HepG2 (cell line): ENCODE results near the gene PLPPR2. TPM values are rescaled to one million over a fixed set of nuclear protein-coding genes. Genes with fewer than 3 reads are reported as not detected.

Experiments used
- ATAC-seq: fragments of 200-7000 bp; cut with Tn5 transposase; 3 replicates; pipeline ENCODE4 v1.9.1; 2020; ENCODE audit warnings: mild to moderate bottlenecking, moderate library complexity
- BruUV-seq: library from RNA; stranded (reverse); fragments of 400-500 nt; replicated peaks from 2 replicates; lab custom pipeline; 2021; lab: Mats Ljungman, UMichigan
- CTCF ChIA-PET: fragments of 300-600 bp; formaldehyde crosslinking; extraction: SDS; loops from one replicate; lab custom pipeline; 2021; ENCODE audit warnings: low total read pairs, inconsistent platforms, low intra/inter-chr PET ratio; lab: Yijun Ruan, JAX
- POLR2A ChIA-PET: fragments of 350-600 bp; sonication (Branson Sonifier 250); formaldehyde crosslinking; loops from one replicate; lab custom pipeline; 2020; ENCODE audit warnings: antibody characterized with exemption, inconsistent platforms; lab: Yijun Ruan, JAX
- DNase-seq: peaks from one replicate; pipeline ENCODE4 v3.0.0-alpha.2; 2015; ENCODE audit warnings: low spot score
- FAIRE-seq: peaks from 3 replicates; lab custom pipeline; 2011; peaks lifted over from hg19 to GRCh38; lab: Jason Lieb, UNC
- H2AFZ ChIP-seq: one replicate; pipeline ENCODE4 v1.6.1; 2011; ENCODE audit warnings: low read length, inconsistent platforms
- H3K27ac ChIP-seq: fragments of 300-600 bp; 3 replicates; pipeline ENCODE4 v1.8.0; 2011; ENCODE audit warnings: mixed run types, mild to moderate bottlenecking, mixed read lengths, low read length, inconsistent platforms; ENCODE audit not compliant: insufficient read depth; ENCODE audit errors: extremely low read length
- H3K27me3 ChIP-seq, 2 experiments: fragments of 200-600 bp in 1 of 2; 2 replicates in 1 of 2; 3 replicates in 1 of 2; pipeline versions ENCODE4 v1.6.0 to v1.8.0; 2011; ENCODE audit warnings: low read length in 2 of 2, mild to moderate bottlenecking in 2 of 2, moderate library complexity in 2 of 2, inconsistent platforms in 1 of 2; ENCODE audit not compliant: insufficient read depth in 2 of 2, control insufficient read depth in 1 of 2
- H3K36me3 ChIP-seq, 2 experiments: fragments of 200-600 bp in 1 of 2; replicated peaks in 1 of 2; 2 replicates in 1 of 2; 3 replicates in 1 of 2; pipeline versions ENCODE4 v1.5.1 to v1.8.0; 2011; ENCODE audit warnings: low read length in 2 of 2, inconsistent platforms in 1 of 2; ENCODE audit not compliant: insufficient read depth in 2 of 2, control insufficient read depth in 1 of 2
- H3K4me1 ChIP-seq: 2 replicates; pipeline ENCODE4 v1.5.1; 2012; ENCODE audit warnings: low read length, inconsistent platforms; ENCODE audit not compliant: insufficient read depth
- H3K4me2 ChIP-seq: 2 replicates; pipeline ENCODE4 v1.6.0; 2011; ENCODE audit warnings: low read depth, low read length, inconsistent platforms
- H3K4me3 ChIP-seq, 3 experiments: fragments of 200-600 bp in 1 of 3; sonication (generic), shearing (Covaris generic) in 1 of 3; replicated peaks in 1 of 3; 2 replicates each; pipeline ENCODE4 v1.5.1; 2011 to 2016; ENCODE audit warnings: low read length in 3 of 3, inconsistent platforms in 2 of 3, low read depth in 2 of 3, mild to moderate bottlenecking in 2 of 3, control low read depth in 1 of 3, mixed read lengths in 1 of 3; ENCODE audit not compliant: insufficient read depth in 1 of 3
- H3K79me2 ChIP-seq: one replicate; pipeline ENCODE4 v1.6.1; 2011; ENCODE audit warnings: low read length, inconsistent platforms; ENCODE audit not compliant: insufficient read depth
- H3K9ac ChIP-seq: 2 replicates; pipeline ENCODE4 v1.6.0; 2011; ENCODE audit warnings: mild to moderate bottlenecking, low read depth, low read length, inconsistent platforms; ENCODE audit not compliant: insufficient read depth
- H3K9me3 ChIP-seq: 2 replicates; pipeline ENCODE4 v1.5.1; 2012; ENCODE audit warnings: mild to moderate bottlenecking, low read length
- H4K20me1 ChIP-seq: 2 replicates; pipeline ENCODE4 v1.6.0; 2011; ENCODE audit warnings: inconsistent platforms, mild to moderate bottlenecking, low read length, moderate library complexity; ENCODE audit not compliant: insufficient read depth
- FOSL2 ChIP-seq: sonication (generic); formaldehyde crosslinking; IDR thresholded peaks from 2 replicates; pipeline ENCODE4 v1.4.0; 2020; ENCODE audit warnings: missing genetic modification reagents
- GABPB1 ChIP-seq: IDR thresholded peaks from 2 replicates; pipeline ENCODE4 v1.6.1; 2016; ENCODE audit warnings: mild to moderate bottlenecking, missing genetic modification reagents, moderate library complexity, missing compliant biosample characterization
- GFI1 ChIP-seq: sonication (generic); formaldehyde crosslinking; IDR thresholded peaks from 2 replicates; pipeline ENCODE4 v1.5.0; 2020; ENCODE audit warnings: missing genetic modification reagents, mild to moderate bottlenecking, borderline replicate concordance
- HDAC1 ChIP-seq: sonication (generic); formaldehyde crosslinking; IDR thresholded peaks from 2 replicates; pipeline ENCODE4 v1.5.1; 2020; ENCODE audit warnings: mild to moderate bottlenecking, missing genetic modification reagents
- HMG20B ChIP-seq: conservative IDR thresholded peaks from 2 replicates; pipeline ENCODE4 v1.6.1; 2016; ENCODE audit warnings: missing genetic modification reagents, missing compliant biosample characterization
- NFYC ChIP-seq: IDR thresholded peaks from 2 replicates; pipeline ENCODE4 v1.6.1; 2016; ENCODE audit warnings: missing genetic modification reagents, missing compliant biosample characterization
- RELA ChIP-seq: sonication (generic); formaldehyde crosslinking; IDR thresholded peaks from 2 replicates; pipeline ENCODE4 v1.4.0; 2020; ENCODE audit warnings: missing genetic modification reagents
- REXO4 ChIP-seq: sonication (generic); formaldehyde crosslinking; IDR thresholded peaks from 2 replicates; pipeline ENCODE4 v1.8.0; 2022; ENCODE audit warnings: missing genetic modification reagents, mild to moderate bottlenecking, borderline replicate concordance
- SETDB1 ChIP-seq: sonication (generic); formaldehyde crosslinking; IDR thresholded peaks from 2 replicates; pipeline ENCODE4 v1.5.1; 2020; ENCODE audit warnings: missing genetic modification reagents, mild to moderate bottlenecking, borderline replicate concordance
- SRSF9 ChIP-seq: fragments of 200-400 bp; formaldehyde crosslinking; IDR thresholded peaks from 2 replicates; pipeline ENCODE4 v1.6.1; 2018; ENCODE audit warnings: borderline replicate concordance, mild to moderate bottlenecking, low read depth, low read length; ENCODE audit not compliant: insufficient read depth, poor library complexity, severe bottlenecking
- STAT6 ChIP-seq: sonication (generic); formaldehyde crosslinking; IDR thresholded peaks from 2 replicates; pipeline ENCODE4 v1.4.0; 2020; ENCODE audit warnings: missing genetic modification reagents, mild to moderate bottlenecking, borderline replicate concordance
- TCF7 ChIP-seq: sonication (generic); IDR thresholded peaks from 2 replicates; pipeline ENCODE4 v1.6.1; 2016; ENCODE audit warnings: antibody characterized with exemption, low read depth
- ZNF282 ChIP-seq: fragments of 450-650 bp; IDR thresholded peaks from 2 replicates; pipeline ENCODE4 v1.6.1; 2018; ENCODE audit not compliant: partially characterized antibody
- ZNF547 ChIP-seq: sonication (generic); formaldehyde crosslinking; IDR thresholded peaks from 2 replicates; pipeline ENCODE4 v1.5.1; 2020; ENCODE audit warnings: mild to moderate bottlenecking, missing genetic modification reagents
- ZNF549 ChIP-seq: sonication (generic); formaldehyde crosslinking; IDR thresholded peaks from 2 replicates; pipeline ENCODE4 v1.5.0; 2020; ENCODE audit warnings: missing genetic modification reagents
- WGBS: methylation state at CpG from one replicate; pipeline ENCODE4 v1.1.6; 2017; ENCODE audit warnings: low lambda C conversion rate; 5-methylcytosine and 5-hydroxymethylcytosine counted together
- in situ Hi-C: cut with HindIII; loops from 2 replicates; pipeline ENCODE4 v1.10.0; 2017; ENCODE audit warnings: low pct_unique_long_range_greater_than_20kb; ENCODE audit not compliant: extremely low pct_ligation_motif_present
- intact Hi-C: fragments of 100-400 bp; cut with micrococcal nuclease; formaldehyde crosslinking; loops from one replicate; pipeline ENCODE4 v1.10.0; 2022; ENCODE audit not compliant: unreplicated experiment
- polyA plus RNA-seq, 8 experiments: library from polyadenylated mRNA; depleted of rRNA in 3 of 8; stranded (reverse) in 7 of 8; unstranded in 1 of 8; fragments of >200 nt; fragmentation: Illumina TruSeq in 4 of 8; extraction: Trizol in 4 of 8; gene quantifications; 2 replicates each; pipeline versions ENCODE4 v1.2.1 to v1.2.3, GENCODE V29; 2011 to 2016; ENCODE audit warnings: low read depth in 4 of 8, missing spikeins in 1 of 8, mixed read lengths in 1 of 8; ENCODE audit not compliant: insufficient read depth in 1 of 8
- total RNA-seq, 5 experiments: library from RNA; depleted of rRNA; stranded (reverse); fragments of >200 nt; fragmentation: Illumina TruSeq; extraction: Trizol; gene quantifications; 2 replicates each; pipeline ENCODE4 v1.2.3, GENCODE V29; 2016; ENCODE audit warnings: low read depth in 1 of 5
- TF ChIP-seq, protein P1 (sequence below): sonication (generic); formaldehyde crosslinking; IDR thresholded peaks from 2 replicates; pipeline ENCODE4 v1.9.0; 2022; ENCODE audit warnings: missing genetic modification reagents, mild to moderate bottlenecking, borderline replicate concordance

Gene PLPPR2
- total and polyA plus RNA-seq, 2 of the 13 experiments (the other 11 are each of a cell fraction or from before 2014, with no cell fraction given), result 1.5 to 2.1 TPM

- TF ChIP-seq FOSL2, result 0 out of 2 replicates have a peak, but pooled peaks have one; percentile 7
- TF ChIP-seq ZNF549 (CRISPR knock-in tag), result no peak
- TF ChIP-seq ZNF547 (CRISPR knock-in tag), result no peak
- TF ChIP-seq HMG20B (CRISPR knock-in tag), result no peak
- no peak for TF ChIP-seq RELA (CRISPR knock-in tag)
- TF ChIP-seq, protein P1, sequence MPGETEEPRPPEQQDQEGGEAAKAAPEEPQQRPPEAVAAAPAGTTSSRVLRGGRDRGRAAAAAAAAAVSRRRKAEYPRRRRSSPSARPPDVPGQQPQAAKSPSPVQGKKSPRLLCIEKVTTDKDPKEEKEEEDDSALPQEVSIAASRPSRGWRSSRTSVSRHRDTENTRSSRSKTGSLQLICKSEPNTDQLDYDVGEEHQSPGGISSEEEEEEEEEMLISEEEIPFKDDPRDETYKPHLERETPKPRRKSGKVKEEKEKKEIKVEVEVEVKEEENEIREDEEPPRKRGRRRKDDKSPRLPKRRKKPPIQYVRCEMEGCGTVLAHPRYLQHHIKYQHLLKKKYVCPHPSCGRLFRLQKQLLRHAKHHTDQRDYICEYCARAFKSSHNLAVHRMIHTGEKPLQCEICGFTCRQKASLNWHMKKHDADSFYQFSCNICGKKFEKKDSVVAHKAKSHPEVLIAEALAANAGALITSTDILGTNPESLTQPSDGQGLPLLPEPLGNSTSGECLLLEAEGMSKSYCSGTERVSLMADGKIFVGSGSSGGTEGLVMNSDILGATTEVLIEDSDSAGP (CRISPR knock-in tag), result peak; percentile 7; the same call in 1 of the 2 replicates
- no peak for TF ChIP-seq ZNF282
- TF ChIP-seq REXO4, result no peak
Measured at GRCh38 chr19:11338569-11339253, 16.5 kb upstream of the PLPPR2 start (continued).

GRCh38 chr19:11339254-11340098, 15.8 kb upstream of the PLPPR2 start, which contains the start of gene RAB3D:
TSS of gene RAB3D (minus strand) at chr19:11339657. CDS start at chr19:11337399, 2,258 bp downstream.
- H3K9me3 ChIP-seq, result no peaks in the 10 kb centered on the region
- intact Hi-C loops (no loop called here), in situ Hi-C loops (no loop called here)
- no peaks in the 10 kb centered on the region for H3K79me2 ChIP-seq
- ATAC-seq (peak; percentile 86), DNase-seq (peak; percentile 71), FAIRE-seq (peak; percentile 67)
- ChIA-PET CTCF (no interaction called here), POLR2A (interaction anchor here (0.8 to 2.7 kb wide), 4 partner anchors 15 to 102 kb away, joined by 3 to 17 read pairs (median 4); partner anchors contain the start of gene SWSAP1)
- H3K27me3 ChIP-seq, result no peaks in the 10 kb centered on the region
- peak within 1 kb of the TSS; percentile 61; the same call in 1 of the 2 replicates for H3K9ac ChIP-seq
- H3K36me3 ChIP-seq, result peaks cover 0 to 2% of the 10 kb centered on the region in 2 experiments; a peak in 1 of 5 replicates
- WGBS, result 22% methylated on average over 17 of the region's 53 CpGs
- peak within 1 kb of the TSS; percentile 80 for H2AFZ ChIP-seq
- no peak within 1 kb of the TSS for H3K27ac ChIP-seq
- H3K4me2 ChIP-seq, result peak within 1 kb of the TSS; percentile 97
- H4K20me1 ChIP-seq, result no peaks in the 10 kb centered on the region
- H3K4me3 ChIP-seq, result peak within 1 kb of the TSS; percentile 67 to 81 (median 81)
- peaks cover 35% of the 10 kb centered on the region for H3K4me1 ChIP-seq
- no TSS peak for BruUV-seq
- TF ChIP-seq TCF7 (no peak), GABPB1 (CRISPR knock-in tag) (peak; percentile 52; the same call in 1 of the 2 replicates), NFYC (CRISPR knock-in tag) (no peak), SETDB1 (CRISPR knock-in tag) (no peak), GFI1 (peak; percentile 42; the same call in 1 of the 2 replicates), HDAC1 (CRISPR knock-in tag) (no peak), SRSF9 (no peak), STAT6 (CRISPR knock-in tag) (no peak)
